HepG2 (cell line): ENCODE measurements around the gene NFE2L1. TPM values are rescaled to one million over a fixed set of nuclear protein-coding genes. Genes with fewer than 3 reads are reported as not detected.

Source experiments
- ATAD3A ChIP-seq: sonication (generic); formaldehyde crosslinking; IDR thresholded peaks from 2 replicates; pipeline ENCODE4 v1.4.0; 2020; ENCODE audit warnings: missing genetic modification reagents
- CREM ChIP-seq, 2 experiments: sonication (generic) in 1 of 2; formaldehyde crosslinking in 1 of 2; IDR thresholded peaks; 2 replicates each; pipeline versions ENCODE4 v1.4.0 to v1.6.1; 2016 to 2020; ENCODE audit warnings: antibody characterized with exemption in 1 of 2, mild to moderate bottlenecking in 1 of 2, missing genetic modification reagents in 1 of 2
- HOXA9 ChIP-seq: sonication (generic); formaldehyde crosslinking; IDR thresholded peaks from 2 replicates; pipeline ENCODE4 v1.8.1; 2022; ENCODE audit warnings: missing genetic modification reagents, mild to moderate bottlenecking, moderate library complexity, borderline replicate concordance
- JARID2 ChIP-seq: sonication (generic); formaldehyde crosslinking; IDR thresholded peaks from 2 replicates; pipeline ENCODE4 v1.8.1; 2023; ENCODE audit warnings: missing genetic modification reagents, inconsistent platforms; ENCODE audit not compliant: insufficient replicate concordance
- MYC ChIP-seq: sonication (generic); formaldehyde crosslinking; IDR thresholded peaks from 2 replicates; pipeline ENCODE4 v1.9.0; 2021; ENCODE audit warnings: missing genetic modification reagents, borderline replicate concordance
- SETDB1 ChIP-seq: sonication (generic); formaldehyde crosslinking; IDR thresholded peaks from 2 replicates; pipeline ENCODE4 v1.5.1; 2020; ENCODE audit warnings: missing genetic modification reagents, mild to moderate bottlenecking, borderline replicate concordance
- SIN3B ChIP-seq: fragments of 150-350 bp; IDR thresholded peaks from 2 replicates; pipeline ENCODE4 v1.6.1; 2014; ENCODE audit warnings: low read length
- SKIL ChIP-seq: sonication (generic); formaldehyde crosslinking; IDR thresholded peaks from 2 replicates; pipeline ENCODE4 v1.8.0; 2022; ENCODE audit warnings: missing genetic modification reagents, mild to moderate bottlenecking, moderate library complexity, borderline replicate concordance
- SNAI1 ChIP-seq: sonication (generic); formaldehyde crosslinking; IDR thresholded peaks from 2 replicates; pipeline ENCODE4 v1.5.0; 2020; ENCODE audit warnings: mild to moderate bottlenecking, missing genetic modification reagents, borderline replicate concordance
- TFE3 ChIP-seq: IDR thresholded peaks from 2 replicates; pipeline ENCODE4 v1.6.1; 2016
- THAP9 ChIP-seq: sonication (generic); formaldehyde crosslinking; IDR thresholded peaks from 2 replicates; pipeline ENCODE4; 2020; ENCODE audit warnings: missing genetic modification reagents, mild to moderate bottlenecking, borderline replicate concordance
- ZMYM3 ChIP-seq: sonication (generic); formaldehyde crosslinking; IDR thresholded peaks from 2 replicates; pipeline ENCODE4 v1.5.1; 2020; ENCODE audit warnings: mild to moderate bottlenecking, missing genetic modification reagents
- ZNF3 ChIP-seq: IDR thresholded peaks from 2 replicates; pipeline ENCODE4 v1.7.0; 2017; ENCODE audit warnings: inconsistent platforms
- ZNF605 ChIP-seq: sonication (generic); formaldehyde crosslinking; IDR thresholded peaks from 2 replicates; pipeline ENCODE4 v1.8.0; 2022; ENCODE audit warnings: mild to moderate bottlenecking, missing genetic modification reagents
- ZNF713 ChIP-seq: sonication (generic); formaldehyde crosslinking; IDR thresholded peaks from 2 replicates; pipeline ENCODE4 v1.4.0; 2020; ENCODE audit warnings: mild to moderate bottlenecking, missing genetic modification reagents
- polyA plus RNA-seq, 8 experiments: library from polyadenylated mRNA; depleted of rRNA in 3 of 8; stranded (reverse) in 7 of 8; unstranded in 1 of 8; fragments of >200 nt; fragmentation: Illumina TruSeq in 4 of 8; extraction: Trizol in 4 of 8; gene quantifications; 2 replicates each; pipeline versions ENCODE4 v1.2.1 to v1.2.3, GENCODE V29; 2011 to 2016; ENCODE audit warnings: low read depth in 4 of 8, missing spikeins in 1 of 8, mixed read lengths in 1 of 8; ENCODE audit not compliant: insufficient read depth in 1 of 8
- total RNA-seq, 5 experiments: library from RNA; depleted of rRNA; stranded (reverse); fragments of >200 nt; fragmentation: Illumina TruSeq; extraction: Trizol; gene quantifications; 2 replicates each; pipeline ENCODE4 v1.2.3, GENCODE V29; 2016; ENCODE audit warnings: low read depth in 1 of 5
- TF ChIP-seq, protein P1 (sequence below): sonication (generic); formaldehyde crosslinking; IDR thresholded peaks from 2 replicates; pipeline ENCODE4 v1.8.0; 2022; ENCODE audit warnings: mild to moderate bottlenecking, missing genetic modification reagents; ENCODE audit not compliant: insufficient replicate concordance

Gene NFE2L1
- total and polyA plus RNA-seq, 2 of the 13 experiments (the other 11 are each of a cell fraction or from before 2014, with no cell fraction given) = 67.0 to 234 TPM

GRCh38 chr17:48023400-48024148, 24.6 kb upstream of the NFE2L1 start (continued):
- TF ChIP-seq MYC (no peak), CREM (IDR thresholded peaks at IDR 0.05) (no peak), CREM (CRISPR knock-in tag; IDR thresholded peaks at IDR 0.05) (no peak), SKIL (CRISPR knock-in tag) (no peak), TFE3 (no peak), JARID2 (CRISPR knock-in tag) (no peak), SIN3B (no peak), ZMYM3 (CRISPR knock-in tag) (no peak), ZNF713 (CRISPR knock-in tag) (no peak), ZNF605 (CRISPR knock-in tag) (0 out of 2 replicates have a peak, but pooled peaks have one; percentile 53), SETDB1 (CRISPR knock-in tag) (no peak), THAP9 (CRISPR knock-in tag) (no peak), ZNF3 (CRISPR knock-in tag) (no peak), HOXA9 (no peak), ATAD3A (CRISPR knock-in tag) (0 out of 2 replicates have a peak, but pooled peaks have one; percentile 54), SNAI1 (CRISPR knock-in tag) (0 out of 2 replicates have a peak, but pooled peaks have one; percentile 34)
- TF ChIP-seq, protein P1, sequence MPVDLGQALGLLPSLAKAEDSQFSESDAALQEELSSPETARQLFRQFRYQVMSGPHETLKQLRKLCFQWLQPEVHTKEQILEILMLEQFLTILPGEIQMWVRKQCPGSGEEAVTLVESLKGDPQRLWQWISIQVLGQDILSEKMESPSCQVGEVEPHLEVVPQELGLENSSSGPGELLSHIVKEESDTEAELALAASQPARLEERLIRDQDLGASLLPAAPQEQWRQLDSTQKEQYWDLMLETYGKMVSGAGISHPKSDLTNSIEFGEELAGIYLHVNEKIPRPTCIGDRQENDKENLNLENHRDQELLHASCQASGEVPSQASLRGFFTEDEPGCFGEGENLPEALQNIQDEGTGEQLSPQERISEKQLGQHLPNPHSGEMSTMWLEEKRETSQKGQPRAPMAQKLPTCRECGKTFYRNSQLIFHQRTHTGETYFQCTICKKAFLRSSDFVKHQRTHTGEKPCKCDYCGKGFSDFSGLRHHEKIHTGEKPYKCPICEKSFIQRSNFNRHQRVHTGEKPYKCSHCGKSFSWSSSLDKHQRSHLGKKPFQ (CRISPR knock-in tag) = peak; percentile 49
